Measurements from ENCODE around the gene CPSF3.

CPSF3 gene

GRCh38 chr2:9422321-9423099 is 944 bp upstream of the CPSF3 start:
- peak; percentile 49 for DNase-seq

GRCh38 chr2:9423922-9424272 is 443 bp downstream of the CPSF3 start:
- no peak for DNase-seq

- no peak for DNase-seq
These were observed 1.2 kb downstream of the CPSF3 start for GRCh38 chr2:9424447-9425164.

- no peak for DNase-seq
These were observed 5.6 kb downstream of the CPSF3 start for GRCh38 chr2:9428965-9429577.

GRCh38 chr2:9430316-9431293 is 7.2 kb downstream of the CPSF3 start:
- no peak for DNase-seq

- DNase-seq: no peak
These were observed 11.0 kb downstream of the CPSF3 start for GRCh38 chr2:9434489-9434888.

- no peak for DNase-seq
These were observed 16.1 kb downstream of the CPSF3 start for GRCh38 chr2:9439536-9439935.

GRCh38 chr2:9440058-9440727 is 16.7 kb downstream of the CPSF3 start:
- no peak for DNase-seq

GRCh38 chr2:9441556-9441955 is 18.1 kb downstream of the CPSF3 start:
- no peak for DNase-seq

GRCh38 chr2:9443526-9443925 is 20.1 kb downstream of the CPSF3 start:
- DNase-seq: no peak

- no peak for DNase-seq
These were observed 21.6 kb downstream of the CPSF3 start for GRCh38 chr2:9445089-9445488.

- no peak for DNase-seq
These were observed 27.8 kb downstream of the CPSF3 start for GRCh38 chr2:9451231-9451630.

- DNase-seq: no peak
These were observed 37.1 kb downstream of the CPSF3 start for GRCh38 chr2:9460441-9461017.

- no peak for DNase-seq
These were observed 37.6 kb downstream of the CPSF3 start for GRCh38 chr2:9461079-9461478.

GRCh38 chr2:9462313-9462712 is 38.9 kb downstream of the CPSF3 start:
- DNase-seq: no peak

- no peak for DNase-seq
These were observed 39.6 kb downstream of the CPSF3 start for GRCh38 chr2:9462886-9463697.

GRCh38 chr2:9463698-9464034 is 40.2 kb downstream of the CPSF3 start:
- no peak for DNase-seq

- no peak for DNase-seq
These were observed 41.7 kb downstream of the CPSF3 start for GRCh38 chr2:9465170-9465569.

GRCh38 chr2:9466147-9466683 is 42.8 kb downstream of the CPSF3 start:
- DNase-seq: no peak

- no peak for DNase-seq
These were observed 44.2 kb downstream of the CPSF3 start for GRCh38 chr2:9467687-9468086.

- no peak for DNase-seq
These were observed 47.8 kb downstream of the CPSF3 start for GRCh38 chr2:9471206-9471605.
